ENCODE results near the gene CD24.
"Not testable (repeated sequence)": the region's sequence is repeated elsewhere in the genome, so short reads cannot be mapped to it uniquely, and the experiment has no call there.

CD24 gene

GRCh38 chr6:106995640-106996039 lies 21.1 kb upstream of the CD24 start:
- no peak for DNase-seq (ENCODE audit: low read depth)
- no peak for TF ChIP-seq CTCF (IDR thresholded peaks at IDR 0.05; ENCODE audit: insufficient read depth, low read depth, low read length, missing control alignments)
- no peak overlapping the region for H3K4me3 ChIP-seq (ENCODE audit: low read length)

GRCh38 chr6:106989737-106990136 lies 15.2 kb upstream of the CD24 start:
- H3K4me3 ChIP-seq (ENCODE audit: low read length); DNase-seq (ENCODE audit: low read depth): not testable (repeated sequence)

- H3K4me3 ChIP-seq (ENCODE audit: low read length), result no peak overlapping the region
- TF ChIP-seq CTCF (IDR thresholded peaks at IDR 0.05; ENCODE audit: insufficient read depth, low read depth, low read length, missing control alignments), result no peak
- no peak for DNase-seq (ENCODE audit: low read depth)
Observed at GRCh38 chr6:106988664-106989063, 14.1 kb upstream of the CD24 start.

DNA sequence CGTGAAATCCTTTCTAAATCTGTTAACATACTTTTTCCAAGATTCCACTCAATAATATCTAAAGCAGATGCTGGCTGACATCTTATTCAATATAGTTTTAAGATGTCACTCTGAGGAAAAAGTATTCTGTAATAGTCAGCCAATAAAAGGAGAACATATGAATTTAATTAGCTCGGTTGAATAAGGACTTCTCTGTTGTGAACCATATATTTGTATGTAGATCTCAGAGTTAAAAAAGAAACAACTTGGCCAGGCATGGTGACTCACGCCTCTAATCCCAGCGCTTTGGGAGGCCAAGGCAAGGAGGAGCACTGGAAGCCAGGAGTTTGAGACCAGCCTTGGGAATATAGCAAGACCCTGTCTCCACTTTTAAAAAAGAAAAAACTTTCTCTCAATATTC lies 7.4 kb upstream of the CD24 start:
- H3K4me3 ChIP-seq (ENCODE audit: low read length), result no peak overlapping the region
- no peak for DNase-seq (ENCODE audit: low read depth)
- TF ChIP-seq CTCF (IDR thresholded peaks at IDR 0.05; ENCODE audit: insufficient read depth, low read depth, low read length, missing control alignments), result no peak

DNA sequence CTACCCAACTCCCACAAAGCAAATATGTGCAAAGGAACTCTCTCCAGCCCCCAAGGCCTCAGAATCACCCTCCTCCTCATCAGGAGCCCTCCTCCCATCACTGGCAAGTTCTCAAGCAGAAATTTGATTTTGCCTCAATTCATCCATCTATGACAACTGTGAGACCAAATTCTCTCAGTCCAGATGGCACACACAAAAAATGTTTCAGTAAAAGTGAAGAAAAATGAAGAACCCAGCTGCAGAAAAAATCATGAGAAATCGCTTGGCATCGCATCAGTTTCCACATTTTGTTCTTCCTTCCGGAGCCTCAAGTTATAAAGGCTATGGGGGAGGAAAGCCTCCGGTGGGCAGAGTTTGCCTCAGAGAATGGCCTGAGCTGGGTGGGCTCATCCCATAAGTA lies 6.4 kb upstream of the CD24 start:
- no peak overlapping the region for H3K4me3 ChIP-seq (ENCODE audit: low read length)
- no peak for TF ChIP-seq CTCF (IDR thresholded peaks at IDR 0.05; ENCODE audit: insufficient read depth, low read depth, low read length, missing control alignments)
- no peak for DNase-seq (ENCODE audit: low read depth)

DNA sequence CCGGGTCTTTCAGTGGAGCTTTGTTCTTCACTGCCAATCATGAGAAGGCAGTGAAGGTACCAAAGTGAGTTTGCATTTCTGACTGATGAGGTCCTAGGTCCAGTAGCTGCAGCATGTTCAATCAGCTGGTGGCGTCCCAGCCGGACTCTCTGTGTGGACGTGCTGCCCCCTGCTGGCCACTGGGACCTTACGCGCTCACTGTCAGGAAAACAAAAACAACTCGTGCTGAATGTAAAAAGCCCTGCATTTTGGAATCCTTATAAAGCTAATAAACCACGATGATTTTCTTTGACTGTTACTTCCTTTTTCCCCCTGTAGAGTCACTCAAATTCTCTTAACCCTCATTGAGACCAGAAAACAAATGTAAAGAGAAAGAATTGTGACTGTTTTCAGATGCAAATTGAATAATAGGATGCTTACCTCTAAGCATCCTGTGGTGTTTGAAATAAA lies 4.9 kb upstream of the CD24 start:
- no peak overlapping the region for H3K4me3 ChIP-seq (ENCODE audit: low read length)
- DNase-seq (ENCODE audit: low read depth), result peak; percentile 90
- TF ChIP-seq CTCF (IDR thresholded peaks at IDR 0.05; ENCODE audit: insufficient read depth, low read depth, low read length, missing control alignments), result peak; percentile 94

DNA sequence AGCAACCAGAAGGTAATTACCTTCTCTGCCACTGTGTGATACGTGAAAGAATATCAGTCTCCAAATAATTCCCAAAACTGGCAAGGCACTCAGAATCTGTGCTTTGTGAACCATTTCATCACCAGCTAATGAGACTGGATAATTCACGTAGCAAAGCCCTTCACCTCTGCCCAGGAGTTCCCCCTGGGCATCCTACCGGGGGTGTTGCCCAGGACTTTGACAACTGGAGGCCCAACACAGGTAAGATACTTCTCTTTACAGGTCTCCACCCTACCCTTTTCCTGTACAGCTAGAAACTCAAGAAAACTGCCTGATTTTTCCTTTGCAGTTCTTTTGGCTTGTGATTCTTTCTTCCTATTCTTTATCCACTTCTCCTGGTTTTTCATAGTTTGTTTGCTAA lies 2.7 kb upstream of the CD24 start:
- DNase-seq (ENCODE audit: low read depth), result no peak
- no peak for TF ChIP-seq CTCF (IDR thresholded peaks at IDR 0.05; ENCODE audit: insufficient read depth, low read depth, low read length, missing control alignments)
- no peak overlapping the region for H3K4me3 ChIP-seq (ENCODE audit: low read length)

GRCh38 chr6:106976270-106976669 lies 1.7 kb upstream of the CD24 start:
- no peak for TF ChIP-seq CTCF (IDR thresholded peaks at IDR 0.05; ENCODE audit: insufficient read depth, low read depth, low read length, missing control alignments)
- DNase-seq (ENCODE audit: low read depth), result peak; percentile 57
- H3K4me3 ChIP-seq (ENCODE audit: low read length), result no peak overlapping the region
